SJCRH30 (cell line): ENCODE data around the gene KCTD19. TPM values are rescaled to one million over a fixed set of nuclear protein-coding genes. Genes with fewer than 3 reads are reported as not detected.

Source experiments
- DNase-seq, 2 experiments: peaks; one replicate each; pipeline ENCODE4 v3.0.0-alpha.2; 2015 to 2020
- H3K27ac ChIP-seq: fragments of 250-450 bp; sonication (Bioruptor Pico); 2 replicates; pipeline ENCODE4 v1.5.1; 2020; ENCODE audit warnings: mild to moderate bottlenecking, moderate library complexity
- H3K27me3 ChIP-seq: fragments of 250-450 bp; sonication (Bioruptor Pico); 2 replicates; pipeline ENCODE4 v1.5.1; 2020; ENCODE audit warnings: mild to moderate bottlenecking, moderate library complexity
- H3K36me3 ChIP-seq: fragments of 250-450 bp; sonication (Bioruptor Pico); 2 replicates; pipeline ENCODE4 v1.5.1; 2020; ENCODE audit warnings: mild to moderate bottlenecking, moderate library complexity
- H3K4me1 ChIP-seq: fragments of 250-450 bp; sonication (Bioruptor Pico); 2 replicates; pipeline ENCODE4 v1.5.1; 2020; ENCODE audit warnings: mild to moderate bottlenecking, moderate library complexity
- H3K4me3 ChIP-seq: fragments of 250-450 bp; sonication (Bioruptor Pico); 2 replicates; pipeline ENCODE4 v1.5.1; 2020; ENCODE audit warnings: mild to moderate bottlenecking, moderate library complexity
- H3K9me3 ChIP-seq: fragments of 250-450 bp; sonication (Bioruptor Pico); replicated peaks from 2 replicates; pipeline ENCODE4 v1.5.1; 2020; ENCODE audit warnings: mild to moderate bottlenecking, moderate library complexity
- total RNA-seq: library from RNA; depleted of rRNA; stranded (reverse); fragments of >200 nt; shearing (Covaris generic); gene quantifications from 2 replicates; pipeline ENCODE4 v1.2.3, GENCODE V29; 2014

Gene KCTD19
- total RNA-seq, 1 experiment from 2014 or later: 0.04 TPM

GRCh38 chr16:67268136-67268579, 58.4 kb downstream of the KCTD19 start:
- DNase-seq: no peak

GRCh38 chr16:67265834-67266233, 60.7 kb downstream of the KCTD19 start:
- H3K27ac ChIP-seq: no peak overlapping the region
- H3K36me3 ChIP-seq: no peaks in the 10 kb centered on the region
- H3K4me1 ChIP-seq: 0 out of 2 replicates have a peak, but pooled peaks cover 2% of the 10 kb centered on the region
- no peaks in the 10 kb centered on the region for H3K9me3 ChIP-seq
- no peak for DNase-seq
- no peak overlapping the region for H3K4me3 ChIP-seq
- H3K27me3 ChIP-seq: no peaks in the 10 kb centered on the region; the same call in 1 of the 2 replicates

More at GRCh38 chr16:67268136-67268579, 58.4 kb downstream of the KCTD19 start:
- H3K9me3 ChIP-seq: no peaks in the 10 kb centered on the region
- H3K27me3 ChIP-seq: no peaks in the 10 kb centered on the region; the same call in 1 of the 2 replicates
- H3K27ac ChIP-seq: no peak overlapping the region
- H3K4me3 ChIP-seq: no peak overlapping the region
- no peaks in the 10 kb centered on the region for H3K36me3 ChIP-seq
- H3K4me1 ChIP-seq: no peaks in the 10 kb centered on the region

GRCh38 chr16:67264866-67265265, 61.7 kb downstream of the KCTD19 start:
- Histone ChIP-seq H3K4me1 (0 out of 2 replicates have a peak, but pooled peaks cover 3% of the 10 kb centered on the region), H3K27me3 (no peaks in the 10 kb centered on the region; the same call in 1 of the 2 replicates), H3K4me3 (no peak overlapping the region), H3K9me3 (no peaks in the 10 kb centered on the region), H3K27ac (no peak overlapping the region), H3K36me3 (no peaks in the 10 kb centered on the region)
- no peak for DNase-seq

GRCh38 chr16:67264277-67264676, 62.3 kb downstream of the KCTD19 start:
- H3K9me3 ChIP-seq: no peaks in the 10 kb centered on the region
- no peaks in the 10 kb centered on the region; the same call in 1 of the 2 replicates for H3K27me3 ChIP-seq
- H3K27ac ChIP-seq: no peak overlapping the region
- H3K4me3 ChIP-seq: no peak overlapping the region
- H3K36me3 ChIP-seq: no peaks in the 10 kb centered on the region
- peak; percentile 5 to 37 for DNase-seq
- H3K4me1 ChIP-seq: 0 out of 2 replicates have a peak, but pooled peaks cover 3% of the 10 kb centered on the region

GRCh38 chr16:67263201-67263600, 63.3 kb downstream of the KCTD19 start:
- DNase-seq: no peak
- H3K9me3 ChIP-seq: no peaks in the 10 kb centered on the region

GRCh38 chr16:67260426-67261063, 66.0 kb downstream of the KCTD19 start:
- DNase-seq: peak; percentile 72 to 89
- Histone ChIP-seq H3K4me3 (no peak overlapping the region), H3K36me3 (no peaks in the 10 kb centered on the region), H3K9me3 (no peaks in the 10 kb centered on the region), H3K27me3 (no peaks in the 10 kb centered on the region; the same call in 1 of the 2 replicates), H3K27ac (no peak overlapping the region), H3K4me1 (0 out of 2 replicates have a peak, but pooled peaks cover 3% of the 10 kb centered on the region)

More at GRCh38 chr16:67263201-67263600, 63.3 kb downstream of the KCTD19 start:
- Histone ChIP-seq H3K27me3 (no peaks in the 10 kb centered on the region; the same call in 1 of the 2 replicates), H3K4me1 (0 out of 2 replicates have a peak, but pooled peaks cover 3% of the 10 kb centered on the region), H3K4me3 (no peak overlapping the region), H3K27ac (no peak overlapping the region), H3K36me3 (no peaks in the 10 kb centered on the region)

GRCh38 chr16:67259705-67260104, 66.8 kb downstream of the KCTD19 start:
- no peaks in the 10 kb centered on the region; the same call in 1 of the 2 replicates for H3K27me3 ChIP-seq
- H3K9me3 ChIP-seq: no peaks in the 10 kb centered on the region
- no peaks in the 10 kb centered on the region for H3K36me3 ChIP-seq
- H3K27ac ChIP-seq: no peak overlapping the region
- no peak overlapping the region for H3K4me3 ChIP-seq
- no peak for DNase-seq
- 0 out of 2 replicates have a peak, but pooled peaks cover 3% of the 10 kb centered on the region for H3K4me1 ChIP-seq

- H3K9me3 ChIP-seq: no peaks in the 10 kb centered on the region
- H3K27ac ChIP-seq: no peak overlapping the region
- H3K4me1 ChIP-seq: 0 out of 2 replicates have a peak, but pooled peaks cover 3% of the 10 kb centered on the region
- H3K4me3 ChIP-seq: no peak overlapping the region
- no peaks in the 10 kb centered on the region for H3K27me3 ChIP-seq
- no peak for DNase-seq
- no peaks in the 10 kb centered on the region for H3K36me3 ChIP-seq
These were observed 68.2 kb downstream of the KCTD19 start for GRCh38 chr16:67258161-67258835.

GRCh38 chr16:67257486-67258160, 68.9 kb downstream of the KCTD19 start:
- no peak overlapping the region for H3K27ac ChIP-seq
- H3K4me1 ChIP-seq: 0 out of 2 replicates have a peak, but pooled peaks cover 3% of the 10 kb centered on the region
- DNase-seq: no peak
- H3K9me3 ChIP-seq: no peaks in the 10 kb centered on the region
- H3K4me3 ChIP-seq: no peak overlapping the region
- H3K36me3 ChIP-seq: no peaks in the 10 kb centered on the region
- H3K27me3 ChIP-seq: no peaks in the 10 kb centered on the region

- DNase-seq: no peak
- Histone ChIP-seq H3K4me1 (0 out of 2 replicates have a peak, but pooled peaks cover 3% of the 10 kb centered on the region), H3K36me3 (no peaks in the 10 kb centered on the region), H3K9me3 (no peaks in the 10 kb centered on the region), H3K27me3 (no peaks in the 10 kb centered on the region), H3K27ac (no peak overlapping the region), H3K4me3 (no peak overlapping the region)
These were observed 69.8 kb downstream of the KCTD19 start for GRCh38 chr16:67256701-67257230.

- no peak for DNase-seq
- H3K27me3 ChIP-seq: no peaks in the 10 kb centered on the region
- no peak overlapping the region for H3K27ac ChIP-seq
- no peaks in the 10 kb centered on the region for H3K9me3 ChIP-seq
- no peaks in the 10 kb centered on the region for H3K4me1 ChIP-seq
- H3K36me3 ChIP-seq: no peaks in the 10 kb centered on the region
- H3K4me3 ChIP-seq: no peak overlapping the region
These were observed 70.9 kb downstream of the KCTD19 start for GRCh38 chr16:67255553-67256221.

GRCh38 chr16:67254801-67255552, 71.6 kb downstream of the KCTD19 start:
- Histone ChIP-seq H3K36me3 (no peaks in the 10 kb centered on the region), H3K27ac (no peak overlapping the region), H3K27me3 (no peaks in the 10 kb centered on the region), H3K9me3 (no peaks in the 10 kb centered on the region), H3K4me1 (no peaks in the 10 kb centered on the region; the same call in 1 of the 2 replicates), H3K4me3 (no peak overlapping the region)
- DNase-seq: no peak

- peaks cover 9% of the 10 kb centered on the region; the same call in 1 of the 2 replicates for H3K4me1 ChIP-seq
- H3K4me3 ChIP-seq: no peak overlapping the region
- H3K27ac ChIP-seq: no peak overlapping the region
- DNase-seq: no peak
- H3K27me3 ChIP-seq: no peaks in the 10 kb centered on the region
- no peaks in the 10 kb centered on the region for H3K36me3 ChIP-seq
- no peaks in the 10 kb centered on the region for H3K9me3 ChIP-seq
These were observed 73.7 kb downstream of the KCTD19 start for GRCh38 chr16:67252609-67253497.
